HG03378 (cell line): Measurements from ENCODE around the gene ZNF23.

Experiments used
- ATAC-seq: cut with Tn5 transposase; IDR thresholded peaks from one replicate; pipeline ENCODE4 v1.9.1; 2021; ENCODE audit warnings: mild to moderate bottlenecking, moderate library complexity; ENCODE audit not compliant: unreplicated experiment

The ZNF23 gene

DNA sequence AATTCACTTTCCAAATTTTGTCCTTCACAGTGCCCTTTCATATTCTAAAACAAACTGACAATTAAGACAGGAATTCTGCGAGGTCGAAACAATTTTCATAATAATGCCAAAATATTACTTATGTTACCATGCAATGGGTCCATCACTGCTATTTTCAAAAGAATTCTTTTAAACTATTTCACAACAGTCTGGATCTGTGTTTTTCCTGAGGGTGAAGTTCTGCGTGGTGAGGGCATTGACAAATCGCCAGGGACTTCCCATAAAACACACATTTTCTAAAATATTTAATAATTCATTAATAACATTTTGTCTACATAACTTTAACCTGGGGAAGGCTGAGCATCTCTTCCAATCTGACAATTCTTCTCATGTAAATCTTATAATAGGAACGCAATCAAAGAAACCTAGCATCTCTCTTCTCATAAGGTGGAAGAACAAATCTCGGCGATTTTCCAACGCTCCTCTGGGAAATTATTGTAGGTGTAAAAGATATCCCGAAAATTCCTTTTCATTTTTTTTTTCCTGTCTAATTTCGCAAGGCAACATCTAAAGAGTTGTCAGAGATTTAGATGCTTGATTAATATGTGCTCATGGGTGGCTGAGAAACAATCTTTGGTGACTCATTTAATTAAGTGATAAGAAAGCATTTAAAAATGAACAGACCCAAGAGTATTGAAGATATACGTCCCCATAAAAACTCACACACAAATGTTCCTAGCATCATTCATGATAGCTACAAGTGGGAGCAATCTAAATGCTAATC is 62.1 kb downstream of the ZNF23 start:
- no peak for ATAC-seq
